ENCODE data around the gene CDC42EP1.

GRCh38 chr22:37553725-37554124, 6.6 kb upstream of the CDC42EP1 start:
- TF ChIP-seq CTCF (IDR thresholded peaks at IDR 0.05) (no peak), POLR2A (IDR thresholded peaks at IDR 0.05) (no peak)

All from Peyer's patch (tissue), 4 donors.